ENCODE measurements around the gene MCM8.

Gene MCM8

GRCh38 chr20:5947276-5947675 lies 3.2 kb upstream of the MCM8 start:
- DNase-seq (ENCODE audit: low read depth), result no peak

GRCh38 chr20:5949943-5950270 lies 545 bp upstream of the MCM8 start:
- no peak for DNase-seq (ENCODE audit: low read depth)

GRCh38 chr20:5967469-5967868 lies 17.0 kb downstream of the MCM8 start:
- DNase-seq (ENCODE audit: low read depth), result no peak

DNA sequence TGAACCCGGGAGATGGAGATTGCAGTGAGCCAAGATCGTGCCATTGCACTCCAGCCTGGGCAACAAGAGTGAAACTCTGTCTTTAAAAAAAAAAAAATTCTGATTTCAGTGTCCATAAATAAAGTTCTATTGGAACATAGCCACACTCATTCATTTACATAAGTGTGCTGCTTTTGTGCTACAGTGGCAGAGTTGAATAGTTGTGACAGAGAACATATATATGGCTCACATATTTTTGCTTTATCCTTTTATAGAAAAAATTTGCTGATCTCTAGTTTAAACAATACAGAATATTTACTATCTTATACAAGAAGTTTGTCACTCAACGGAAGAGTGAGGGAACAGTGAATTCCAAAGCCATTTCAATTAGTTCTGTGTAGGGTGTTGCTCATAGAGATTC lies 18.0 kb downstream of the MCM8 start:
- DNase-seq (ENCODE audit: low read depth), result no peak

DNA sequence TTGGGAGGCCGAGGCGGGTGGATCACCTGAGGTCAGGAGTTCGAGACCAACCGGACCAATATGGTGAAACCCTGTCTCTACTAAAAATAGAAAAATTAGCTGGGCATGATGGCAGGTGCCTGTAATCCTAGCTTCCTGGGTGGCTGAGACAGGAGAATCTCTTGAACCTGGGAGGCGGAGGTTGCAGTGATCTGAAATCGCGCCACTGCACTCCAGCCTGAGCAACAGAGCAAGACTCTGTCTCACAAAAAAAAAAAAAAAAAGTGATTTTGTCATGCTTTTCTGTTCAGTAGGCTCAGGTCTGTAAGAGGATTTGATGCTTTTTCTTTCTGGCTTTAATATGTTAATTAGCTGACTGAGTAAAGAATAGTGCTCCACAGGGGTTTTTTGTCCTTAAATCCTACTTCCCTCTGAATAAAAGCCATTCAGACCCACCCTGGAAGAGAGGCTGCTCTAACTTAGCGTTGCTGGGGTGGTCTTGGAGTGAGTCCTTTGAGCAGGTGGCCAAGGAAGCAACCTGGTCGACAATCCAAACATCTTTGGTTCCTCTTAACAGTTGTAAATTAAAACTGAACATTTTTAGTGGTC lies 19.0 kb downstream of the MCM8 start:
- no peak for DNase-seq (ENCODE audit: low read depth)

- no peak for DNase-seq (ENCODE audit: low read depth)
Measured at GRCh38 chr20:5969940-5970339, 19.5 kb downstream of the MCM8 start.

- no peak for DNase-seq (ENCODE audit: low read depth)
Measured at GRCh38 chr20:5970381-5970780, 19.9 kb downstream of the MCM8 start.

- DNase-seq (ENCODE audit: low read depth), result no peak
Measured at GRCh38 chr20:5971203-5971602, 20.8 kb downstream of the MCM8 start.

DNA sequence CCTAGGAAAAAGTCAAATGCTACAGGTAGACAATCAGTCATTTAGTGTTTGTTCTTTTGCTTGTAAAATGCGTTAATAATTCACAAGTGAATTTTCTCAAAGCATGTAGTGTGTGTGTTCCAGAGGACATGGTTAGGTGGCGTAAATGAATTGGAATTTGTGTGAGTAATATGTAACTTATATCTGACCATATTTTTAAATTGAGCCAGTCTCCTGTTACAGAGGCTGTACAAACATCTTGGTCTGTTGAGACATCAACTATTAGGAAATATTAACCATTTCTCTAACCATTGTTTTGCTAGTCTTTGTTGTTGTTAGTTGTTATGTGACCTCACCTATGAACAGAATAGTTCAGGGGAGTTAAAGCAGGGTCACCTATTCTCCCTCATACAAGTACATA lies 22.7 kb downstream of the MCM8 start:
- DNase-seq (ENCODE audit: low read depth), result no peak

- DNase-seq (ENCODE audit: low read depth), result no peak
Measured at GRCh38 chr20:5973971-5974370, 23.5 kb downstream of the MCM8 start.

DNA sequence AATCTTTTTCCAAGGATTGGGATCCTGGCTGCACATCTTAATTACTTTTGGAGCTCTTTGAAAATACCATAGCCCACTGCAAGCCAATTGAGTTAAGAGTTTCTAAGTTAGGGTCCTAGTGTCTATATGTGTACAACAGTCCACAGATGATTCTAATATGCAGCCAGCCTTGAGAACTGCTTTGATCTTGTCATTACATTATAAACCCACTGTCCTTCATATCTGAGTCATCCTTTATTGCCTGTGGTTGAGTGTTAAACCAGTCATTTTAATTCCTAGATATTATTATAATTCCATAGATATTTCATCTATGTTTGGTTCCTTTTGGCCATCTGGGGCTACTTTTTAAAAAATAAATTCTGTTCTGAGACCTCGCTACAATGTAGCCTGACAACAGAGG lies 24.1 kb downstream of the MCM8 start:
- no peak for DNase-seq (ENCODE audit: low read depth)

DNA sequence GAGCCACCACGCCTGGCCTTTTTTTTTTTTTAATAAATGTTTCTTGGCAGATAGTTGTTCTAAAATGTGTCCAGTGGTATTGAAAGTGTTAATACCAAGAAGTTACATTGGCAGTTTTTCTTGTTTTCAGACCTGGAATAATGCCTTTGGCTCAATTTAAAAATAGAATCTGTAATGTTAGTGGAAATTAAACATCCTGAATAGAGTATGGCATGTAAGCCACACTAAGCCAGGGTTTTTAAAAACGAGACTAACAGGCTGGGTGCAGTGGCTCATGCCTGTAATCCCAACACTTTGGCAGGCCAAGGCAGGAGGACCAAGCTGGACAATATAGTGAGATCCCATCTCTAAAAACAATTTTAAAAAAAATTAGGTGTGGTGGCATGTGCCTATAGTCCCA lies 25.3 kb downstream of the MCM8 start:
- DNase-seq (ENCODE audit: low read depth), result no peak

GRCh38 chr20:5977223-5977622 lies 26.8 kb downstream of the MCM8 start:
- DNase-seq (ENCODE audit: low read depth), result no peak

DNA sequence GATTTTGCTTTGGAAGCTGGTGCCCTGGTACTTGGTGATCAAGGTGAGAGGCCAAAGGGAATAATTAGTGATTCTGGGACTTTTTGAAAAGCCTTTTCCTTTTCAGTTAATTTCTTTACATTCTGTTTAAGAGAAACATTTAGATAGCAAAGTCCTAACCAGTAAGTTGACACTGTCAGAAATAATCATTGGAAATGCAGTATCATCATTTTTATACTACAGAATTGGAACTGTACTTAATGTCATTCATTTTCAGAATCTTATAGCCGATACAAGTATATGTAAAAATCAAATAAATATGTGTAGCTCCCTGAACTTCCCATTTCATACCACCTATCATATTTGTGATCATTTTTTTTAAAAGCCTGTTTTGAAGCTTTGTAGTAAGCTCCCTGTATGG lies 27.5 kb downstream of the MCM8 start:
- no peak for DNase-seq (ENCODE audit: low read depth)

- no peak for DNase-seq (ENCODE audit: low read depth)
Measured at GRCh38 chr20:5979801-5980200, 29.3 kb downstream of the MCM8 start.

DNA sequence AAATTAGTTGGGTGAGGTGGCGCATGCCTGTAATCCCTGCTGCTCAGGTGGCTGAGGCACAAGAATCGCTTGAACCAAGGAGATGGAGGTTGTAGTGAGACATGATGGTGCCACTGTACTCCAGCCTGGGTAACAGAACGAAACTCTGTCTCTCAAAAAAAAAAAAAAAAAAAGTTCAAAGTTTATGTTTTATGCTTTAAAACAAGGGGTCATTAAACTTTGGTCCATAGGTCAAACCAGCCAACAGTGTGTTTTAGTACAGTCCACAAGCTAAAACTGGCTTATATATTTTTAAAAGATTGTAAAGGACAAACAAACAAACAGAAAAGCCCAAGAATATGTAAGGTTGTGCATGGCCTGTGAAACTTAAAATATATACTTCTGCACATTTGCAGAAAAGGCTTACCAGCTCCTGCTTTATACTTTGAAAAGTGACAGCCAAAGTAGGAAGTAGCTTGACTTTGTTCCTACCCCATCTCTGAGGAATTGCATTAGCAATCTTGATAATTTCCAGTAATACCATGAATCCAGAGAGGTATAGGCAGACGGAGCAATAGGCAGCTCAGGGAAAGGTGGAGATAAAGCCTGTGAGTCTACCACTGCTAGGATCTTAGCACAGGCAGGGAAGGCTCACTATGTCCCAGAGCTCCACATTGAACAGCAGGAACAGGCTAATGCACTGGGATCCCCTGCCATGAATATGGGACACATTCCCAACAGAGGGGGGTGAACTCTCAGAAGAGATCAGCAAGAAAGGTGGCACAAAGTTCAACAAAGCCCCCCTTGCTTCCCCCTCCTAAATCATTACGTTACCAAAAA lies 30.5 kb downstream of the MCM8 start:
- no peak for DNase-seq (ENCODE audit: low read depth)

DNA sequence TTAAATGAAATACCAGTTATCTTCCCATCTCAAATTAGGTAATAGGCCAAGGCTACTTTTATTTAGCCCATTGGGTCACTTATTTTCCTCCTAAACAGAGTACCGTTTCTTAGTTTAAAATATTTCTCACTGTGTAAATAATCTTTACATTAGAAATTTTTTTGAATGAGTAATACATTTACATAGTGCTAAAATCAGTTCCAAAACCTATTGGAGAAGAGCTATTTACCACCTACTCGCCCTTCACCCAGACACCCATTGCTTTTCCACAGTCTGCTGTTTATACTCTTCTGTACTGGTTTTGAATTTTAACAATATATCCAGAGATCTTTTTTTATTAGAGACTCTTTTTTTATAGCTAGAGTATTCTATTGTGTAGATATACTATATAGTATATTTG lies 36.9 kb downstream of the MCM8 start:
- DNase-seq (ENCODE audit: low read depth), result no peak

DNA sequence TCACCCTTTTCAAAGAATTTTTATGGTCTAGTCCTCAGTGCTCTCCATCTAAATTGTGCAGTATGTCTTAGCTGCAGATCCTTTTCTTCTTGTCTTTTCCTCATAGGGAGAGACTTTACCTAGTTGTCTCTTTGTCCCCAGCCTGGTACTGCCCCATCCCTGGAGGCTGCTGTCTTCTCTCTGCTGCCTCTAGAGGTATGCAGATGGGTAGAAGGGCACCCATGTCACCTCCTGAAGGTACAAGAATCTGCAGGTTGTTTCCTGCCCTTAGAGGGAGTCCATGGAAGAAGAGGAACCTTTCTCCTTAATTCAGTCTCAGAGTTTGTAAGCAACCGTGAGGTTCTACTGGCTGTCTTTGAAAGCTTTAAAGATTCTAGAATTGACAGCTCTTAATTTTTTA lies 39.1 kb downstream of the MCM8 start:
- no peak for DNase-seq (ENCODE audit: low read depth)

DNA sequence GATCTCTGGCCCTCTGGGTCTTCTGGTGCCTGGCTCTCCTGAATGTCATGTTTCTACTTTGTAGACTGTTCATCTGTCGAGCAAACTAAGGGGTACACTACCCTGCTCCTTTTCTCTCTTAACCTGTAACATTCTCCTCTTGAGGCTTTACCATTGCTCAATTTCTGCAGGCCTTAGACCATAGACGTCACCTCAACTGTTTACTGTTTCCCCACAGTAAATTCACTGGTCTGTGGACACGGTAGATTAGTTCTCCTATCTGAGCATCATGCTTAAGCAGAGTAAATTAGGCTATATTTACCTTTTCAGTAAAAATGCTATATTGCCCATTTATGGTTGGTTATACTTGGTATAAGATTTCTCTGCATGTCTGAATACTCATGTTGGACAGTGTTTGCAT lies 40.5 kb downstream of the MCM8 start:
- no peak for DNase-seq (ENCODE audit: low read depth)

DNA sequence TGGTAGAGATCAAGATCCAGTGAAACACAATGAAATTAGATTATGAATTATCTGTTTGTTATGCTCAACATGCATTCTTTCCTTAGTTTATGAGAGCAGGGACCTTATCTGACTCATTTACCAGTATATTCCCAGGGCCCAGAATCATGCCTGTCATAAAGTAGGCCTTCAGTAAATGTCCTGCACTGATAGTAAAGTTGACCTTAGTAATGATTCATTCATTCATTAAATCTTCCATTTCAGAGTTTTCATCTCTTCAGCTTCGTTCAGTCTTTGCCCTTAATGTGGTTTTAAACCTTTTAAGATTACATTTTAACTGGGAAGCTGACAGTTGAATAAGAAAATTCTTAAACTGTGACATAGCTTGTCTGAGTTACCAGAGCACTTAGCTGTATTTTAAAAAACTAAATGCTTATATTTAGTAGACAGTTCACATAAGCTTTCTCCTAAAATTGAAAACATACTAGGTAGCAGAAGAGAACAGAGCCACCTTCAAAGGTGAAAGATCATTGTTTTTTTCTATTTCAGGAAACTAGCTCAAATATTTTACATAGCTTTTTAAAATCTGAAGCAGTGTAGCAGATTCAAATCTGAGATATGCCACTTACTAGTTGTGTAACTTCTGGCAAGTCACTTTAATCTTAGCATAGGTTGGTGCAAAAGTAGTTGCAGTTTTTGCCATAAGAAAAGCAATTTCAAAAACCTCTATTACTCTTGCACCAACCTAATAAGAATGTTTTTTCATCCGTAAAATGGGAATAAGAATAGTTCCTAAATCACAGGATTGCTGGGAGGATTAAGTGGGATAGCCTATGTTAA lies 41.4 kb downstream of the MCM8 start:
- DNase-seq (ENCODE audit: low read depth), result no peak

DNA sequence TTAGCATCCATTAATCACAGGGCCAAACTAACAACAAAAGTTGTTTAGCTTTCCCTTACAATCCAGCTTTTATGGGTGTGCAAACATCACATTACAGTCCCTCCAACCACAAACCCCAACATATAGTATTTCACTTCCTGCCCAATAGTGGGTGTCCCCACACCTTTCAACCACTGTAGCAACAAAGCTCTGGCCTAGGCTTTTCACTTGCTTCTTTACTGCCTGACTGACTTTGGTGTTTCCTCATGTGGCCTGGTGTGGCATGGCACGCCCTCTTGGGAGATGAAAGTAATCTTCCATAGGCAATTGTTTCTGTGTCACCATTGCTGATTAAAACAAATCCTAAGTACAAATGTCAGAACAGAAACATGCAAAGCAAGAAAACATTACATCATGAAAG lies 46.3 kb downstream of the MCM8 start:
- DNase-seq (ENCODE audit: low read depth), result peak; percentile 4

DNA sequence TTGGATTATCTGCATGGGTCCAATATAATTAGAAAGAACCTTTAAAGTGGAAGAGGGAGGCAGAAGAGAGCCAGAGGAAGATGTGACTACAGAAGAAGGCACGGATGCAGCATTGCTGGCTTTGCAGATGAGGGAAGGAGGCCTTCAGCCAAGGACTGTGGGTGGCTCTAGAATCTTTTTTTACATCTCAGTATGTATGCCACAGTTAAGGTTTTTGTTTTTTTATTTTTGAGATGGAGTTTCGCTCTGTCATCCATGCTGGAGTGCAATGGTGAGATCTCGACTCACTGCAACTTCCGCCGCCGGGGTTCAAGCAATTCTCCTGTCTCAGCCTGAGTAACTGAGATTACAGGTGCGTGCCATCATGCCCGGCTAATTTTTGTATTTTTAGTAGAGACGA lies 49.3 kb downstream of the MCM8 start:
- no peak for DNase-seq (ENCODE audit: low read depth)

GRCh38 chr20:6000871-6001270 lies 50.4 kb downstream of the MCM8 start:
- DNase-seq (ENCODE audit: low read depth), result no peak
